ENCODE data around the gene ADGRG7.

The ADGRG7 gene

GRCh38 chr3:100743535-100743934 is 134.1 kb downstream of the ADGRG7 start:
- no peak for DNase-seq (ENCODE audit: low read depth in 2 of 2)

GRCh38 chr3:100744671-100745070 is 135.3 kb downstream of the ADGRG7 start:
- DNase-seq (ENCODE audit: low read depth in 2 of 2) = no peak
